HG03159 (cell line): Measurements from ENCODE around the gene MTRF1.
"Not testable (repeated sequence)": the region's sequence is repeated elsewhere in the genome, so short reads cannot be mapped to it uniquely, and the experiment has no call there.

Experiments
- ATAC-seq: cut with Tn5 transposase; IDR thresholded peaks from one replicate; pipeline ENCODE4 v1.9.1; 2021; ENCODE audit warnings: mild to moderate bottlenecking, moderate library complexity; ENCODE audit not compliant: unreplicated experiment

Gene MTRF1

DNA sequence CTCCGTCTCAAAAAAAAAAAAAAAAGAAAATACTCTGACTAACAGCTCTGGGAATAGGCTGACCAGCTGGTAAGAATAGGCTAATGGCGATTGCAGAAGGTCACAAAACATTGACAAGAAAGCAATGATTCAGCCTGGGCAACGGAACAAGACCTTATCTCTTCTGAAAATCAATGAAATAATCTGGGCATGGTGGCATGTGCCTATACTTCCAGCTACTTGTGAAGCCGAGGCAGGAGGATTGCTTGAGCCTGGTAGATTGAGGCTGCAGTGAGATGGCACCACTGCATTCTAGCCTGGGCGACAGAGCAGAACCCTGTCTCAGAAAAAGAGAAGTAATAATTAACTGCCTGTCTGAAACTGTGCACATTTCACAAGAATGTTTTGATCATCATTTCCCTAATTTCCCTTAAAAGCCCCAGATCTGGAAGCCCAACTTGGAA is 18.8 kb upstream of the MTRF1 start:
- no peak for ATAC-seq

DNA sequence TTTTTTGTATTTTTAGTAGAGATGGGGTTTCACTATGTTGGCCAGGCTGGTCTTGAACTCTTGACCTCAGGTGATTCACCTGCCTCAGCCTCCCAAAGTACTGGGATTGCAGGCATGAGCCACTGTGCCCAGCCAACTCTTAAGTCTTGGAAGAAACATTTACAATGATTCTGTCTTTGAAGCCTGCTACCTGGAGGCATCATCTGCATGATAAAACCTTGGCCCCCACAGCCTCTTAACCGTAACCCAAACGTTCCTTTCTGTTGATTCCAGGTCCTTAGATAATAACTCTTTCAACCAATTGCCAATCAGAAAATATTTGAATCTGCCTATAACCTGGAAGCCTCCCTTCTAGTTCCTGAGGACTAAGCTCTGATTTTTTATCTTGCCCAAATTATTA is 15.8 kb upstream of the MTRF1 start:
- ATAC-seq, result not testable (repeated sequence)

- ATAC-seq, result no peak
These were observed 13.4 kb upstream of the MTRF1 start for GRCh38 chr13:41276824-41277223.

DNA sequence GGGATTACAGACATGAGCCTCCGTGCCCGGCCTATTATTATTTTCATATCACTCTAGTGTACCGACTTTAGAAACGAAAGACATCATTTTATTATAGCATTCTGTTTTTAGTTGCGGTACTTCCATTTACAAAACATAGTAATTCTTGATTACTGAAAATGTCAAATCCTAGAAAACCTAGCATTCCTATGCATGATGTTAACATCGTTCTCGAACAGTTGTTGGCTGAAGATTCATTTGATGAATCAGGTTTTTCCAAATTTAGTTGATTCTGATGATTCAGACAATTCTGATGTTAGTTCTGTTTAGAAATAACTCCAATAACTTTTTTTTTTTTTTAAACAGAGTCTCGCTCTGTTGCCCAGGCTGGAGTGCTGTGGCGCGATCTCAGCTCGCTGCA is 11.5 kb upstream of the MTRF1 start:
- no peak for ATAC-seq

DNA sequence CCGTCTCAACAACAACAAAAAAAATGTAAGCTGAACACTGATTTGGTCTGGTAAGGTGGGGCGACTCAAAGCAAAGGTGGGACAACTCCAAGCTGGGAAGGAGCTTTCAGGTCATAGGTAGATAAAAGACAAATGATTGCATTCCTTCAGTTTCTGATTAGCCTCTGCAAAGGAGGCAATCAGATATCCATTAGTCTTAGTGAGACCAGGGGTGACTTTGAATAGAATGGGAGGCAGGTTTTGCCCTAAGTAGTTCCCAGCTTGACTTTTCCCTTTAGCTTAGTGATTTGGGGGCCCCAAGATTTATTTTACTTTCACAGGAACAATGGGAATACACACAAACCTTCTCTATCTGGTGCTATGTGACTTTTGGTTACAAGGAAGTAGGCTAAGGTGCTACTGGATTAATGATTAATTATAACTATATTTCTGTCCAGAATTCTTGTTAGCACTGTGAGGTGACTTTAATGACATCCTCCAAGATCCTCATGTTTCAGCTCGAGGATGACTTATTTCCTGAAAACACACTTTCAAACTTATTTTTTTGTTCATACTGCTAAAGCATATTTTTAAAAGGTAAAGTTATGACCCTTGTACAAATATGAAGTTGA is 10.6 kb upstream of the MTRF1 start:
- ATAC-seq, result no peak

DNA sequence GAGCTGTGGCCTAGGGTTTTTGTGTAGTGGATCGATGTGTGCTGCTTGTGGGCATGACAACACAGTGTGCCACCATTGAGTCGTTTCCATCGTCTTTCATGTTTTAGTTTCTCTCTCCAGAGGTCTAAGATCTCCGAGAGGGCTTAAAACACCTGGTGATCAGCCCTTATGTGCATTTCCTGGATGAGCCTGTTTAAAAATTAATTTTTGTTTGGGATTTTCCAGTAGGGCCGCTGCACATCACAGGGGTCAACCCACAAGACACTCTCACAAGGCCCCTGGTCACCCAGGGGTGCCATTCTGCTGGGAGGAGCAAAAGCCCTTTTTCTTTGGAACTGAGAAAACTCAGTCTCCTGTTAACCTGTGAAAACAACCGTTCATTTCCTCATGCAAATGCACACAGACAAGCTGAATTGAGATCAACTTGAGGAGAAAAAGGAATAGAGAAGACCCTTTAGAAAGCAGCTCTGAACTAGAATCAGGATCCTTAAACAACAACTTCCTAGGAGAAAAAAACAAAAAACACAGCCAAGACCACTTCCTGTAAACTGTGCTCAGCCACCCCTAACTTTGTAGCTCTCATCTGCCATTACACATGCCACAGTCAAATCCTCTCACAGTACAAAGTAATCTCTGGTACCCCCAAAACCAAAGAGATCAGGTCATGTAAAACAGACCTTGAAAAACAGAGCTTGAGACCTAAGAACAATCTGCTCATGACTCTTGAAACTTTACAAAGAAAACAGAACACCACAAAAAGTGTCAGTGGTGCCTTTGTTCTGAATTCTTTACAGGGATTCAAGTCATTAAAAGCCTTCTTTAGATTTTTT is 8.3 kb upstream of the MTRF1 start:
- no peak for ATAC-seq

GRCh38 chr13:41268764-41269163 is 5.4 kb upstream of the MTRF1 start:
- ATAC-seq, result no peak

DNA sequence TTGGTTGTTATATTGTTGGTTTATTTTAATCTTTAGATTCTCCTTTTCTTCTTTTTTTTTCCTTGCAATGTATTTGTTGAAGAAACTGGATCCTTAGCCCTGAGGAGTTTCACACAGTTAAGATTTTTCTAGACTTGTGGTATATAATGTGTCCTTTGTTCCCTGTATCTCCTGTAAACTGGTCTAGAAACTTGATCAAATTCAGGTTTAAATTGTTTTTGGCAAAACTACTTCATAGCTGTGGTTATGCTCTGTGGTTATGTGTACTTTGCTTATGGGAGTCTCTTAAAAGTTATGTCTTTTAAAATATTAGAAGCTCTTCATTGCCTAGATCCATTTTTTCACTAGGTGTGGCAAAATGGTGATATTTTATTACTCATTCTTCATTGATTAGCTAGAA is 3.7 kb upstream of the MTRF1 start:
- no peak for ATAC-seq

GRCh38 chr13:41259875-41260501 is 3.4 kb downstream of the MTRF1 start:
- ATAC-seq, result no peak

DNA sequence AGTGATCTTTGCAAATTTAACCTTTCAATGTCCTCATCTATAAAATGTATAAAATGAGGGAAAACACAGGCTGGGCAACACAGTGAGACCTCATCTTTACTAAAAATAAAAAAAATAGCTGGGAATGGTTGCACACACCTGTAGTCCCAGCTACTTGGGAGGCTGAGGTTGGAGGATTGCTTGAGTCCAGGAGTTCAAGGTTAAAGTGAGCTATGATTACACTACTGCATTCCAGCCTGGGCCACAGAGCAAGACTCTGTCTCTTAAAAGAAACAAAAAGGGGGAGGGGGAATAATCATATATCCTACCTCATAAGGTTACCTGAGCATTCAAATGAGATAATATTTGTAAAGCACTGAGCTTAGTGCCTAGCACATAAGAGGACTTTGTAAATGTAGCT is 5.8 kb downstream of the MTRF1 start:
- ATAC-seq, result no peak

- no peak for ATAC-seq
These were observed 8.5 kb downstream of the MTRF1 start for GRCh38 chr13:41254902-41255301.

DNA sequence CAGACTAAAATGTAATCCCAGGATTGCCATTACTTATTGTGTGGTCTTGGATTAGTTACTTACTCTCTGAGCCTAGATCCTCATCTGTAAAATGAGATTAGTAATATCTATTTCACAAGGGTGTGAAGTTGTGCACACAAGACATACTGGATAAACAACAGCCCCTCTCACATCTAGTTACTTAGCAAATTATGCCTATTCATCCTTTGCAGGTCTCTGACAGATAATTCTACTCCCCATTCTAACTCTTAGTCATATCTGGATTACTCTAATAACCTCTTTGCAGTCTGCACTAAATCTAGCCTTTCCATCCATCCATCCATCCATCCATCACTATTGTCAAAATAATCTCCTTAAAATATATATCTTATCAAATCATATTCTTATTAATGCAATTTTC is 12.4 kb downstream of the MTRF1 start:
- ATAC-seq, result no peak

- no peak for ATAC-seq
These were observed 16.3 kb downstream of the MTRF1 start for GRCh38 chr13:41246969-41247680.

GRCh38 chr13:41244556-41244955 is 18.8 kb downstream of the MTRF1 start:
- ATAC-seq, result no peak

DNA sequence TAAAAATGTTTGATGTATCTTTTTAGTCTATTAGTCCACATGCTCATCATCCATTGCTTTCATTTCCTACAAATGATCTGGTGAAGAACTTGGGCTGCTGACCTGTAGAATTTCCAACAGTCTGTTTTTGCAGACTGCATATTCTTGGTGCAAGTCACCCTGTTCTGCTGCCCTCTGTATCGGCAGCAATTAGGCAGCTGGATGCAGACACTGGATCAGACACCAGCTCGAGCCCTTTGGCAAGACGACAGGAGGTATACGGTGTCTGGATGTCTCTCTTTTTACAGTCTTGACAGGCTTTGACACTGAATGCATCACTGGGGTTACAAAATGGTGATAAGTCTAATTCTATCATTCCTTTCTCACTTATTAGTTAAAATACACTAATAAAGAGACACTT is 21.8 kb downstream of the MTRF1 start:
- ATAC-seq, result no peak

GRCh38 chr13:41236369-41236768 is 27.0 kb downstream of the MTRF1 start:
- no peak for ATAC-seq

- ATAC-seq, result no peak
These were observed 30.5 kb downstream of the MTRF1 start for GRCh38 chr13:41232578-41233480.

GRCh38 chr13:41231786-41232185 is 31.6 kb downstream of the MTRF1 start:
- no peak for ATAC-seq

DNA sequence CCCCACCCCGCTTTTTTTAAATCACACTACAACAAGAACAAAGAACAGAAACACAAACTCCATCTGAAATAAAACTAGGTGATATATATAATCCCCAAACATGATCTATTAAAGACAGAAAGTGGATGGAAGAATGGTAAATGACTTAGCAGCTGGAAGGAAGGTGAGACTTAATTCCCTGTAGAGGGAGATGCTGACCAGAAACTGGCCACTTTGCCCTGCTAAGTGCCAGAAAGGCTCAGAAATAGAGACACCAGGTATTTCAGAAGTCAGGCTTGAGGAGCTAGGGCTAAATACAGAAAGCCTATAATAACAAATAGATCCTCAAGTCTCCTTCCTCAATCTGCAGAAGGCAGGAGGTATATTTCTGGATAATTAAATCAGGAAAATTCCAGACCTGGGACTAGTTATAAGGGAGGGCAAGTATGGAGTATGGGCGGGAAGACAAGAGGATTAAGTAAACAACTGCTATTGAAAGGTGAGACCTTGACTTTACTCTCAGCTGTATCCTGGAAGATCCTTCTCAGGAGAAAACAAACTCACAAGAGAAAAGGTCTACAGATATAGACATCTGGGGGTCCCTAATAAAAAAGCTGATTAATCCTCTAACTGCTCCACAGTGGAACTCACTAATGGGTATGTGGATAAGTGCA is 32.2 kb downstream of the MTRF1 start:
- ATAC-seq, result no peak

DNA sequence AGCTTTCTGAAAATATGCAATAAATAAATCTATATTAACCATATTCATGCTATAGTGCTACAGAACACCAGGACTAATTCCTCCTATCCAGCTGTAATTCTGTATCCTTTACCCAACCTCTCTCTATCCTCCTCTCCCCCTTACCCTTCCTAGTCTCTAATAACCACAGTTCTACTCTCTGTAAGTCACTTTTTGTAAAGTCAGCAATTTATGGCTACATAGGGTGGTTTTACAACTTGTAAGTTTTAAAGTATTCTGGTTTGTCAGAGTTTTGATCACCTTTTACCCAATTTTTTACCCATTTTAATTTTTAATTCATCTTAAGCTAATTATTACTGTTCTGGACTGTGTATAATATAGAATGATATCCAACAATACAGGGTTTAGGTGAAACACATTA is 34.0 kb downstream of the MTRF1 start:
- ATAC-seq, result no peak
